ENCODE measurements around the gene OR2T12. TPM values are rescaled to one million over a fixed set of nuclear protein-coding genes. Genes with fewer than 3 reads are reported as not detected.
"Not testable (repeated sequence)": the region's sequence is repeated elsewhere in the genome, so short reads cannot be mapped to it uniquely, and the experiment has no call there.

Gene OR2T12
- 1 to 10 TPM in 2 of 8 experiments, under 1 TPM in 3, not detected in 3; 0.05 to 1.7 (median 0.41) TPM for total RNA-seq

GRCh38 chr1:248303324-248303723 is at the start of gene OR2T12:
TSS of gene OR2T12 (minus strand) at chr1:248303424. CDS start at chr1:248295578, 7,846 bp downstream.
- in situ Hi-C loops (cut with MboI; ENCODE audit: low pct_unique_long_range_greater_than_20kb in 2 of 9, low sequenced_read_pairs in 9 of 9, unreplicated experiment in 9 of 9): no loop called here
- 7 to 64% (median 44%) methylated on average over 1 of the region's 1 CpG for WGBS, 10 experiments
- Histone ChIP-seq H3K4me3 (no peak within 1 kb of the TSS), H3K27ac (no peak within 1 kb of the TSS), H3K4me1 (replicated peaks in 1 of 2) (no peaks in the 10 kb centered on the region)
- no peak for ATAC-seq (replicated peaks in 6 of 8)

GRCh38 chr1:248348475-248348874 is 45.3 kb upstream of the OR2T12 start, which contains the start of gene OR14C36:
TSS of gene OR14C36 (plus strand) at chr1:248348775. CDS start at chr1:248348775, 0 bp downstream.
- H3K4me1 ChIP-seq (replicated peaks in 1 of 2): no peaks in the 10 kb centered on the region
- no peak within 1 kb of the TSS for H3K4me3 ChIP-seq
- ATAC-seq (replicated peaks in 6 of 8): no peak
- 23 to 56% (median 38%) methylated on average over 2 to 4 of the region's 4 CpGs; no CpG with 5 or more reads in 1 of the 10 experiments for WGBS, 10 experiments
- in situ Hi-C loops (cut with MboI; ENCODE audit: low pct_unique_long_range_greater_than_20kb in 2 of 9, low sequenced_read_pairs in 9 of 9, unreplicated experiment in 9 of 9): no loop called here
- H3K27ac ChIP-seq: no peak within 1 kb of the TSS

- no peak for ATAC-seq (replicated peaks in 6 of 8)
- WGBS, 10 experiments: 0 to 43% (median 15%) methylated on average over 1 to 3 of the region's 3 CpGs; no CpG with 5 or more reads in 1 of the 10 experiments
- in situ Hi-C loops (cut with MboI; ENCODE audit: low pct_unique_long_range_greater_than_20kb in 2 of 9, low sequenced_read_pairs in 9 of 9, unreplicated experiment in 9 of 9): no loop called here
- Histone ChIP-seq H3K4me3 (no peak overlapping the region), H3K4me1 (replicated peaks in 1 of 2) (no peaks in the 10 kb centered on the region), H3K27ac (no peak overlapping the region)
These were observed 40.2 kb upstream of the OR2T12 start for GRCh38 chr1:248343451-248343850.

GRCh38 chr1:248324468-248324867 is 21.2 kb upstream of the OR2T12 start, which contains the start of gene OR2M7:
TSS of gene OR2M7 (minus strand) at chr1:248324568. CDS start at chr1:248324568, 0 bp downstream.
- H3K4me1 ChIP-seq (replicated peaks in 1 of 2): no peaks in the 10 kb centered on the region
- in situ Hi-C loops (cut with MboI; ENCODE audit: low pct_unique_long_range_greater_than_20kb in 2 of 9, low sequenced_read_pairs in 9 of 9, unreplicated experiment in 9 of 9): no loop called here
- no peak within 1 kb of the TSS for H3K4me3 ChIP-seq
- 0 to 89% (median 52%) methylated on average over 1 of the region's 1 CpG; no CpG with 5 or more reads in 4 of the 10 experiments for WGBS, 10 experiments
- no peak within 1 kb of the TSS for H3K27ac ChIP-seq
- ATAC-seq (replicated peaks in 6 of 8): no peak

- ATAC-seq (replicated peaks in 6 of 8): no peak
- no peaks in the 10 kb centered on the region for H3K4me1 ChIP-seq (replicated peaks in 1 of 2)
- no peak overlapping the region for H3K27ac ChIP-seq
- in situ Hi-C loops (cut with MboI; ENCODE audit: low pct_unique_long_range_greater_than_20kb in 2 of 9, low sequenced_read_pairs in 9 of 9, unreplicated experiment in 9 of 9): no loop called here
- no peak overlapping the region for H3K4me3 ChIP-seq
- 0 to 76% (median 66%) methylated on average over 1 to 9 of the region's 11 CpGs; no CpG with 5 or more reads in 4 of the 10 experiments for WGBS, 10 experiments
These were observed 13.6 kb upstream of the OR2T12 start for GRCh38 chr1:248316796-248317195.

GRCh38 chr1:248306740-248307139 is 3.5 kb upstream of the OR2T12 start:
- in situ Hi-C loops (cut with MboI; ENCODE audit: low pct_unique_long_range_greater_than_20kb in 2 of 9, low sequenced_read_pairs in 9 of 9, unreplicated experiment in 9 of 9); H3K4me1 ChIP-seq (replicated peaks in 1 of 2): not testable (repeated sequence)
- WGBS, 10 experiments: 22 to 72% (median 54%) methylated on average over 2 to 9 of the region's 15 CpGs

GRCh38 chr1:248306103-248306502 is 2.9 kb upstream of the OR2T12 start:
- 0 to 77% (median 66%) methylated on average over 1 to 14 of the region's 19 CpGs; no CpG with 5 or more reads in 3 of the 10 experiments for WGBS, 10 experiments
- no peak overlapping the region for H3K27ac ChIP-seq
- no peaks in the 10 kb centered on the region for H3K4me1 ChIP-seq (replicated peaks in 1 of 2)
- no peak overlapping the region for H3K4me3 ChIP-seq
- in situ Hi-C loops (cut with MboI; ENCODE audit: low pct_unique_long_range_greater_than_20kb in 2 of 9, low sequenced_read_pairs in 9 of 9, unreplicated experiment in 9 of 9): no loop called here
- ATAC-seq (replicated peaks in 6 of 8): no peak

More at GRCh38 chr1:248306740-248307139, 3.5 kb upstream of the OR2T12 start:
- ATAC-seq (replicated peaks in 6 of 8); H3K4me3 ChIP-seq; H3K27ac ChIP-seq: not testable (repeated sequence)

GRCh38 chr1:248305672-248306071 is 2.4 kb upstream of the OR2T12 start:
- WGBS, 10 experiments: 7 to 100% (median 88%) methylated on average over 1 to 3 of the region's 9 CpGs; no CpG with 5 or more reads in 5 of the 10 experiments

GRCh38 chr1:248288391-248288790 is 14.8 kb downstream of the OR2T12 start:
- H3K27ac ChIP-seq: no peak overlapping the region
- ATAC-seq (replicated peaks in 6 of 8): no peak
- H3K4me1 ChIP-seq (replicated peaks in 1 of 2): no peaks in the 10 kb centered on the region
- in situ Hi-C loops (cut with MboI; ENCODE audit: low pct_unique_long_range_greater_than_20kb in 2 of 9, low sequenced_read_pairs in 9 of 9, unreplicated experiment in 9 of 9): no loop called here
- H3K4me3 ChIP-seq: no peak overlapping the region
- WGBS, 10 experiments: 0 to 54% (median 37%) methylated on average over 2 to 6 of the region's 6 CpGs

More at GRCh38 chr1:248305672-248306071, 2.4 kb upstream of the OR2T12 start:
- H3K4me3 ChIP-seq; in situ Hi-C loops (cut with MboI; ENCODE audit: low pct_unique_long_range_greater_than_20kb in 2 of 9, low sequenced_read_pairs in 9 of 9, unreplicated experiment in 9 of 9); H3K4me1 ChIP-seq (replicated peaks in 1 of 2); ATAC-seq (replicated peaks in 6 of 8); H3K27ac ChIP-seq: not testable (repeated sequence)

GRCh38 chr1:248277876-248278275 is 25.3 kb downstream of the OR2T12 start, which contains the start of gene OR2T33:
TSS of gene OR2T33 (minus strand) at chr1:248277976. CDS start at chr1:248273814, 4,162 bp downstream.
- in situ Hi-C loops (cut with MboI; ENCODE audit: low pct_unique_long_range_greater_than_20kb in 2 of 9, low sequenced_read_pairs in 9 of 9, unreplicated experiment in 9 of 9): no loop called here
- 0 to 30% (median 18%) methylated on average over 1 of the region's 1 CpG; no CpG with 5 or more reads in 2 of the 10 experiments for WGBS, 10 experiments
- ATAC-seq (replicated peaks in 6 of 8): no peak
- H3K27ac ChIP-seq: no peak within 1 kb of the TSS
- no peak within 1 kb of the TSS for H3K4me3 ChIP-seq
- no peaks in the 10 kb centered on the region for H3K4me1 ChIP-seq (replicated peaks in 1 of 2)

- ATAC-seq (replicated peaks in 6 of 8); H3K4me3 ChIP-seq; H3K4me1 ChIP-seq (replicated peaks in 1 of 2); H3K27ac ChIP-seq; in situ Hi-C loops (cut with MboI; ENCODE audit: low pct_unique_long_range_greater_than_20kb in 2 of 9, low sequenced_read_pairs in 9 of 9, unreplicated experiment in 9 of 9): not testable (repeated sequence)
- WGBS, 10 experiments: no CpG with 5 or more reads among the region's 16 CpGs
These were observed 30.0 kb downstream of the OR2T12 start for GRCh38 chr1:248273225-248273624.

GRCh38 chr1:248268178-248268577 is 35.0 kb downstream of the OR2T12 start:
- in situ Hi-C loops (cut with MboI; ENCODE audit: low pct_unique_long_range_greater_than_20kb in 2 of 9, low sequenced_read_pairs in 9 of 9, unreplicated experiment in 9 of 9): no loop called here
- no peak overlapping the region for H3K27ac ChIP-seq
- H3K4me1 ChIP-seq (replicated peaks in 1 of 2): no peaks in the 10 kb centered on the region
- no peak overlapping the region for H3K4me3 ChIP-seq
- no peak for ATAC-seq (replicated peaks in 6 of 8)
- WGBS, 10 experiments: 0 to 88% (median 64%) methylated on average over 2 to 4 of the region's 4 CpGs; no CpG with 5 or more reads in 1 of the 10 experiments

GRCh38 chr1:248259309-248259708 is 43.9 kb downstream of the OR2T12 start:
- WGBS, 10 experiments: 0 to 71% (median 22%) methylated on average over 1 of the region's 1 CpG; no CpG with 5 or more reads in 2 of the 10 experiments
- in situ Hi-C loops (cut with MboI; ENCODE audit: low pct_unique_long_range_greater_than_20kb in 2 of 9, low sequenced_read_pairs in 9 of 9, unreplicated experiment in 9 of 9); ATAC-seq (replicated peaks in 6 of 8); H3K4me3 ChIP-seq; H3K4me1 ChIP-seq (replicated peaks in 1 of 2); H3K27ac ChIP-seq: not testable (repeated sequence)

GRCh38 chr1:248243204-248243603 is 60.0 kb downstream of the OR2T12 start:
- in situ Hi-C loops (cut with MboI; ENCODE audit: low pct_unique_long_range_greater_than_20kb in 2 of 9, low sequenced_read_pairs in 9 of 9, unreplicated experiment in 9 of 9): no loop called here
- peak in 3 of 8 experiments; percentile 36 to 78 (median 56) for ATAC-seq (replicated peaks in 6 of 8)
- WGBS, 10 experiments: 0 to 39% (median 15%) methylated on average over 4 to 14 of the region's 14 CpGs; no CpG with 5 or more reads in 1 of the 10 experiments
- Histone ChIP-seq H3K27ac (no peak overlapping the region), H3K4me3 (no peak overlapping the region), H3K4me1 (replicated peaks in 1 of 2) (no peaks in the 10 kb centered on the region)

Measured in motor neuron (in vitro differentiated cells).